ENCODE results near the gene DUSP22.

- TF ChIP-seq CTCF (IDR thresholded peaks at IDR 0.05; ENCODE audit: low read depth, low read length, poor library complexity, severe bottlenecking), result no peak
- no peak for TF ChIP-seq EZH2phosphoT487 (IDR thresholded peaks at IDR 0.05; ENCODE audit: borderline replicate concordance, low read length)
Measured at GRCh38 chr6:284486-284885, 7.8 kb upstream of the DUSP22 start.
